PC-3 (cell line): ENCODE data around the gene PGM2L1.

ENCODE experiments used
- EZH2 ChIP-seq: fragments of 300-600 bp; sonication (generic); IDR thresholded peaks from one replicate; pipeline ENCODE4 v1.6.1; 2017; ENCODE audit warnings: antibody characterized with exemption, mild to moderate bottlenecking, low read length; ENCODE audit not compliant: unreplicated experiment
- EZH2phosphoT487 ChIP-seq: fragments of 300-600 bp; sonication (generic); IDR thresholded peaks from 2 replicates; pipeline ENCODE4 v1.6.1; 2018; ENCODE audit warnings: mild to moderate bottlenecking, antibody characterized with exemption, low read length, borderline replicate concordance
- TF ChIP-seq, protein P1 (sequence below): fragments of 300-600 bp; sonication (generic); conservative IDR thresholded peaks from 2 replicates; pipeline ENCODE4 v1.5.1; 2017; ENCODE audit warnings: antibody characterized with exemption, low read depth, mild to moderate bottlenecking, low read length

DNA sequence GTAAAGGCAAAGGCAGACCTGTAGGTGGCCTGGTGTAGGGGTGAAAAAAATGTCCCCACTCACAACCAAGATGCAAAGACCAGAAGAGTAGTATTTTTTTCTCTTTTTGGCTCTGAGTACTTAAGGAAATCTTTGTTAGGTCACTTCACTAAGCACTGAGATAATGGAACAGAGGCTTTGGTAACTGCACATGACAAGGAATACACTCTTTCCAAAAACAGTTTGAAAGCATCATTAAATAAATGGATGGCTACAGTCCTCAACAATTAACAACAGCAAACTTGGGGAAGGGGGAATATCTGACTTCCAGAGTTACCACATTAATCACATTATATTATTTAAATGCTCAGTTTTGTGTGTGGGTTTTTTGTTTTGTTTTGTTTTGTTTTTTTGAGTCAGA is 26.9 kb upstream of the PGM2L1 start:
- TF ChIP-seq, protein P1, sequence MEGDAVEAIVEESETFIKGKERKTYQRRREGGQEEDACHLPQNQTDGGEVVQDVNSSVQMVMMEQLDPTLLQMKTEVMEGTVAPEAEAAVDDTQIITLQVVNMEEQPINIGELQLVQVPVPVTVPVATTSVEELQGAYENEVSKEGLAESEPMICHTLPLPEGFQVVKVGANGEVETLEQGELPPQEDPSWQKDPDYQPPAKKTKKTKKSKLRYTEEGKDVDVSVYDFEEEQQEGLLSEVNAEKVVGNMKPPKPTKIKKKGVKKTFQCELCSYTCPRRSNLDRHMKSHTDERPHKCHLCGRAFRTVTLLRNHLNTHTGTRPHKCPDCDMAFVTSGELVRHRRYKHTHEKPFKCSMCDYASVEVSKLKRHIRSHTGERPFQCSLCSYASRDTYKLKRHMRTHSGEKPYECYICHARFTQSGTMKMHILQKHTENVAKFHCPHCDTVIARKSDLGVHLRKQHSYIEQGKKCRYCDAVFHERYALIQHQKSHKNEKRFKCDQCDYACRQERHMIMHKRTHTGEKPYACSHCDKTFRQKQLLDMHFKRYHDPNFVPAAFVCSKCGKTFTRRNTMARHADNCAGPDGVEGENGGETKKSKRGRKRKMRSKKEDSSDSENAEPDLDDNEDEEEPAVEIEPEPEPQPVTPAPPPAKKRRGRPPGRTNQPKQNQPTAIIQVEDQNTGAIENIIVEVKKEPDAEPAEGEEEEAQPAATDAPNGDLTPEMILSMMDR, result no peak
- TF ChIP-seq EZH2 (no peak), EZH2phosphoT487 (no peak)
